ENCODE data around the gene ENG.

ENG gene

GRCh38 chr9:127785933-127786772 lies 68.3 kb downstream of the ENG start, which contains the start of gene CDK9 (continued):
- TF ChIP-seq ZBTB10 (tag by site-specific recombination; IDR thresholded peaks at IDR 0.05) (0 out of 2 replicates have a peak, but pooled peaks have one; percentile 51), ZNF16 (tag by site-specific recombination; IDR thresholded peaks at IDR 0.05; ENCODE audit: low read depth) (no peak), KLF16 (tag by site-specific recombination; IDR thresholded peaks at IDR 0.05) (peak; percentile 46), ZNF223 (tag by site-specific recombination; IDR thresholded peaks at IDR 0.05) (0 out of 2 replicates have a peak, but pooled peaks have one; percentile 32), ZNF391 (tag by site-specific recombination; IDR thresholded peaks at IDR 0.05; ENCODE audit: borderline replicate concordance, low read depth) (no peak), ZNF157 (tag by site-specific recombination; IDR thresholded peaks at IDR 0.05) (no peak), KLF9 (tag by site-specific recombination; IDR thresholded peaks at IDR 0.05; ENCODE audit: low read depth) (peak; percentile 74), ZNF639 (tag by site-specific recombination; IDR thresholded peaks at IDR 0.05) (no peak), HOXC10 (CRISPR knock-in tag; IDR thresholded peaks at IDR 0.05) (no peak), ZNF76 (tag by site-specific recombination; IDR thresholded peaks at IDR 0.05; ENCODE audit: borderline replicate concordance, low read depth) (peak; percentile 68; the same call in 1 of the 2 replicates), ZNF692 (tag by site-specific recombination; IDR thresholded peaks at IDR 0.05) (0 out of 2 replicates have a peak, but pooled peaks have one; percentile 19), ZNF555 (tag by site-specific recombination; conservative IDR thresholded peaks at IDR 0.05) (no peak), ZNF132 (tag by site-specific recombination; IDR thresholded peaks at IDR 0.05; ENCODE audit: borderline replicate concordance) (no peak), ZNF335 (tag by site-specific recombination; conservative IDR thresholded peaks at IDR 0.05) (peak; percentile 91), ZNF2 (tag by site-specific recombination; IDR thresholded peaks at IDR 0.05) (0 out of 2 replicates have a peak, but pooled peaks have one; percentile 26), PBX3 (CRISPR knock-in tag; IDR thresholded peaks at IDR 0.05) (peak; percentile 59), ZBTB20 (tag by site-specific recombination; IDR thresholded peaks at IDR 0.05) (peak; percentile 88), ZNF202 (tag by site-specific recombination; IDR thresholded peaks at IDR 0.05; ENCODE audit: borderline replicate concordance) (no peak), ZBTB11 (tag by site-specific recombination; conservative IDR thresholded peaks at IDR 0.05; ENCODE audit: low read depth) (peak; percentile 69), ZSCAN4 (tag by site-specific recombination; IDR thresholded peaks at IDR 0.05) (no peak), ZNF24 (tag by site-specific recombination; IDR thresholded peaks at IDR 0.05) (no peak), SP7 (tag by site-specific recombination; IDR thresholded peaks at IDR 0.05) (peak; percentile 60; the same call in 1 of the 2 replicates), ZNF837 (tag by site-specific recombination; IDR thresholded peaks at IDR 0.05) (no peak), KLF7 (tag by site-specific recombination; IDR thresholded peaks at IDR 0.05; ENCODE audit: borderline replicate concordance) (peak; percentile 69; the same call in 1 of the 2 replicates), ZNF623 (tag by site-specific recombination; IDR thresholded peaks at IDR 0.05) (no peak), YY2 (tag by site-specific recombination; IDR thresholded peaks at IDR 0.05) (no peak), ZNF654 (tag by site-specific recombination; IDR thresholded peaks at IDR 0.05; ENCODE audit: low read depth) (no peak)

Data from HEK293 (cell line).